Activated CD8-positive, alpha-beta memory T cell treated with anti-CD3 and anti-CD28 coated beads for 36 hours (primary cell): ENCODE results near the gene FRMD8. TPM values are rescaled to one million over a fixed set of nuclear protein-coding genes. Genes with fewer than 3 reads are reported as not detected.

ENCODE experiments used
- CTCF ChIA-PET: fragments of 350-600 bp; sonication (Branson Sonifier 250); formaldehyde crosslinking; loops from one replicate; lab custom pipeline; 2021; ENCODE audit warnings: antibody characterized with exemption; lab: Charles Lee
- POLR2A ChIA-PET: fragments of 350-600 bp; sonication (Branson Sonifier 250); formaldehyde crosslinking; loops from one replicate; lab custom pipeline; 2021; ENCODE audit warnings: antibody characterized with exemption; lab: Charles Lee
- total RNA-seq, 2 experiments: library from RNA; stranded (reverse); gene quantifications; one replicate each; pipeline ENCODE4 v1.2.3, GENCODE V29; 2021

The FRMD8 gene
- total RNA-seq, 2 experiments from 2014 or later = 39.3 to 44.2 TPM

DNA sequence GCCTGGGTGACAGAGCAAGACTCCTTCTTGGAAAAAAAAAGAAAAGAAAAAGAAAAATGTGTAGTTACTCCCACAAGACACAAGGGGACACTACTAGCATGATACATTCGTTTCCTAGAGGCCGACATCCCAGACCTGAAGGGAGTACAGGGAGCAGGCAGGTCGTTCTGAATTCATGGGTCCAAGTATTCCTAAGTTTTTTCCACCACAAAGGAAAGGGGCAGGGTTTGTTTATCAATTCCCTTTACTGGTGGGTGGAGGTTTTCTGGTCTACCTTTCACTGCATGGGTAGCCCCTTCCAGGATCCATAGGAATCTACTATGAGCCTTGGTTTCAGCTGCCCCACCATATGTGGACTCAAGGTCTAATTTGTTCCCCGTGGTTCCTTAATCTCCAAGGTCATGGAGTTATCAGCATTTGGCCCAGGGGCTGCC lies 20.1 kb upstream of the FRMD8 start:
- ChIA-PET CTCF (interaction anchor here (1.1 kb wide), 1 partner anchor 144 kb away, joined by 4 read pairs; no protein-coding TSS in a partner anchor), POLR2A (no interaction called here)

DNA sequence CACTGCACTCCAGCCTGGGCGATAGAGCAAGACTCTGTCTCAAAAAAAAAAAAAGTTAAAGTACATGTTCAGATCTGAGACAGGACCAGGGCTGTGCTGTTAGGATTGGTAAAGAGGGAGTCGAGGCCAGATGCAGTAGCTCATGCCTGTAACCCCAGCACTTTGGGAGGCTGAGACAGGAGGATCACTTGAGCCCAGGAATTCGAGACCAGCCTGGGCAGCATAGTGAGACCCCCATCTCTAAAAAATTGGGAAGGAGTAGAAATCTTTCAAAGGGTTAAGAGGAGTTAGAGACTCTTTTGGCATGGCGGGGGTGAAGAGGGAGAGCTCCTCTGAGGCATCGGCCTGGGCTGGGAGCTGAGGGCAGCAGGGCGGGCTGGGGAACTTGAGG lies 15.8 kb upstream of the FRMD8 start:
- POLR2A ChIA-PET = no interaction called here
- CTCF ChIA-PET = interaction anchor here (0.6 to 0.9 kb wide), 2 partner anchors 46 to 125 kb away, joined by 3 to 5 read pairs; no protein-coding TSS in a partner anchor

DNA sequence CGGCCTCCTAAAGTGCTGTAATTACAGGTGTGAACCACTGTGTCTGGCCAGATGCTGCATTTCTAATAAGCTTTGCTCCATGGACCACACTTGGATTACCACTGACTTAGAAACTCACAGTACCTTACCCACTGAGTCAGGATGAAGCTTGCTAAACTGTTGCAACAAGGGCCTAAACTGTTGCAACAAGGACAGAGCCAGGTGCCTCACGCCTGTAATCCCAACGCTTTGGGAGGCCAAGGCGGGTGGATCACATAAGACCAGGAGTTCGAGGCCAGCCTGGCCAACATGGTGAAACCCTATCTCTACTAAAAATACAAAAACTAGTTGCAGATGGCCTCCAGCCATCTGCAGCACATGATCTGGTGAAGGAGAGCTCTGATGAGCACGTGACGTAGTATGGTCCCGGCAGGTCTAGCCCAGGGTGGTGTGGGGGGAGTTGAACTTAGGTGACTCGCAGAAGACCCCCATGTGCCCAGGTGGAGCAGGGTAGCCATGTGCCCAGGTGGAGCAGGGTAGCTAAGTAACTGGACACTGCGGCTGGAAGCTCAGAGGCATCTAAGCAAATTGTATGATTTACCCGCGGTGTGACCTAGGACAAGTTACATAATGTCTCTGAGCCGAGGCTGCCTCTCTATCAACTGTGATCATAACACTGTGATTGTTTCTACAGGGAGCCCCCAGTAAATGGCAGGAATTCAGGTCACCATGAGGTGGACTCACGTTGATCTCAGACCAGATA lies 12.4 kb upstream of the FRMD8 start:
- ChIA-PET POLR2A (no interaction called here), CTCF (interaction anchor here (0.8 to 0.9 kb wide), 3 partner anchors 9 to 24 kb away, joined by 3 to 4 read pairs (median 3); no protein-coding TSS in a partner anchor)

DNA sequence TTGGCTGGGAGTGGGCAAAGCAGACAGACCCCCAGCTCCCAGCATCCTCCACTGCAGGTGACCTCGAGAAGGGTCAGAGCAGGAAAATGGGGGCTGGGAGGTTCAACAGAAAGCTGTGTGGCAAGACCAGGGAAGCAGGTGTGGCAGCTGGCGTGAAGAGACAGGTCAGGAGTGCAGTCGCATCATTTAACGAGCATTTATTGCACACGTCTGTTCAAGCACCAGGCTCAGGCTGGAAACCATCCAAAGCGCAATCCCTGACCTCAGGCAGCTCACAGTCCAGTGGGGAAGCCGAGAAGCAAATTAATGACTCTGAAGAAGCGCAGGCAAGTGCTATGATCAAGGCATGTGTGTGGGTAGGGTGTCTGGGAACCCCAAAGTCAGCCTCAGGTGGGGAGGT lies 11.4 kb upstream of the FRMD8 start:
- CTCF ChIA-PET = interaction anchor here (0.9 kb wide), 1 partner anchor 25 kb away, joined by 3 read pairs; no protein-coding TSS in a partner anchor
- POLR2A ChIA-PET = no interaction called here

DNA sequence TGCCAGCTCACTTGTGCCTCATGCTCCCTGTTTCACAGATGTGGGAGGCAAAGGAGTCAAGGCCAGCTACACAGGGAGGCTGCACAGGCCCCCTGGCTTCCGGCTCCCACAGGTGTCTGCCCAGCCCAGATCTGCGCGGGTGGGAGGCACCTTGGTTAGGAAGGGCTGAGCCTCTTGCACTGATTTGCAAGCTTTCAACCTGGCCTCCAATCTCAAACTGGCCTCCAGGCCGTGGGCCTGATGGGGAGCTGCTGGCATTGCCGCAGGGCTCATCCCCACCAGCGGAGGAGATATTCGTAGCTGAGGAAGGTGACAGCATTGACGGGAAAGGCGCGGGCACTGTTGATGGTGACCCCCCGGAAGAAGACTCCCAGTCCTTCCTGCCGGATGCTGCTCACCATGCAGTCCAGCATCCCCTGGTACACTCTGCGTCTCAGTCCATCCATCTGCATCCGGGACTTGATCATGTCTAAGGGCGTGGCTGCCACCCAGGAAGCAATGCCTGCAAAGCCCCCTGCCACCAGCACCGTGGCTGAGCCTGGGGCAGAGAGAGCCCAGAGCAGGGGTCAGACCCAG lies 10.2 kb upstream of the FRMD8 start:
- POLR2A ChIA-PET = interaction anchor here (0.6 kb wide), 1 partner anchor 104 kb away, joined by 3 read pairs; no protein-coding TSS in a partner anchor
- CTCF ChIA-PET = no interaction called here

DNA sequence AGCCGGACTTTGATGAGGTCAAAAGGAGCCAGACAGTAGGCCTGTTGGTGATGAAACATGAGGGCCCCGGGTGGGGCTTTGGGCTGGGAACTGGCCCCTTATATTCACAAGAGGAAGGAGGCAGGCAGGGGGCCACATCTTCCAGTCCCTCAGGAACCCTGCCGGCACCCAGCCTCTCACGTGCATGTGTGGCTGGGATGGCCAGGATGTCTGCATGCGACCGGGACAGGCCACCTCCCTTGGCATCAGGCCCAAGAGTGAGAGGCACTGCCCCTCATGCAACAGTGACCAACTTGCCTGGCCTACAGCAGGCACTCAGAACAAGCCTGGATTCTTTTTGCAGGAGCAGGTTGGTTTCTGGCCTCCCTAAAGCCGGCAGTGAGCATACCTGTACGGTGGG lies 9.4 kb upstream of the FRMD8 start:
- ChIA-PET POLR2A (no interaction called here), CTCF (no interaction called here)

DNA sequence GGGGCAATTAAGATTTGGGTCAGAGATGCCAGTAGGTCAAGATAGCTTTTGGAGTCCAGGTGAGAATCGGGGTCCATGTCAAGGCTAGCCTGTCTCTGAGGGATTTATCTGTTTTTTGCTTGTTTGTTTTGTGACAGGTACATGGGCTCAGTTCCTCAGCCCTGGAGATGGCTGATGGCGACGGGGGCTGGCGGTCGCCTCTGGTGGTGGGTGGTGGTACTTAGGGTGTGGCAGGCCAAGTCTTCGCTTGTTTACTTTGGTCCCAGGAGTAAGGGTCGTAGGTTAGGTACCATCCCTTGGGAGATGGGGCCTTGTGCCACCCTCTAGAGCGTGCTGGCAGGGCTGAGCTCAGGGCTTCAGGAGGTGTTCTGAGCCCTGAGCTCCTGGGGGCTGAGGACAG lies 8.7 kb upstream of the FRMD8 start:
- CTCF ChIA-PET = interaction anchor here (0.9 to 1.6 kb wide), 4 partner anchors 9 to 153 kb away, joined by 3 to 6 read pairs (median 3); no protein-coding TSS in a partner anchor
- POLR2A ChIA-PET = interaction anchor here (1.0 kb wide), 1 partner anchor 38 kb away, joined by 3 read pairs; no protein-coding TSS in a partner anchor

DNA sequence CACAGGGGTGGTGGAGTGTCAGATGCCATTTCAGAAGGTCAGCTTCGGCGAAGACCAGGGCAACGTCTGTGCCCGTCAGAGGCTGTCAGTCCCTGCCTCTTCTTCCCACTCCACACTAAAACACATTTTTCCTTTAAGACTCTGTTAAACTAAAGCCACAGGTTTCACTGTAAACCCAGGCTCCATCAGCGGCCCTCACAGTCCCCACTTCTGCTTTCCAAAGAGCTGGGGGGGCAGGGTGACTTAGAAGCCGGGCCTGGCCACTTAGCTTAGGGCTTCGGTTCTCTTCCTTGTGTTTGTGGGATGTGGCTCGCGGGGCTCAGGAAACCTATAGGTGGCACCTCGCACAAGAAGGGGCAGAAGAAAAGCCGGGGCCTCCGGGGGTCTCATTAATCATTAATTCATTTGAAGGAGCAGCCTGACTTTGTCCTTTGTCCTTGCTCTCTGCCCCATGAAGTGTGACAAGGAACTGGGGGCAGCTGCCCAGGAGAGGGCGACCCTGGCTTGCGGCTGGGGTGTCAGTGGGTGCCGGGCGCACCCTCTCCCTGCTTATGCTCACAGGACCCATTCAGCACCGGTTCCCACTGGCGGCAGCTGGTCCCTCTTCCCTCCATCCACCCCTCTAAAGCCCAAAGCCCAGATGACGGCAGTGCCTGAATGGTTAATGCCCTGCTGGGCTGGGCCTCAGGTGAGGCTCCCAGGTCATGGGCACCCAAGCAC lies 8.1 kb upstream of the FRMD8 start:
- CTCF ChIA-PET = interaction anchor here (0.9 to 1.6 kb wide), 4 partner anchors 10 to 153 kb away, joined by 3 to 6 read pairs (median 3); no protein-coding TSS in a partner anchor
- POLR2A ChIA-PET = interaction anchor here (1.0 kb wide), 1 partner anchor 37 kb away, joined by 3 read pairs; no protein-coding TSS in a partner anchor

DNA sequence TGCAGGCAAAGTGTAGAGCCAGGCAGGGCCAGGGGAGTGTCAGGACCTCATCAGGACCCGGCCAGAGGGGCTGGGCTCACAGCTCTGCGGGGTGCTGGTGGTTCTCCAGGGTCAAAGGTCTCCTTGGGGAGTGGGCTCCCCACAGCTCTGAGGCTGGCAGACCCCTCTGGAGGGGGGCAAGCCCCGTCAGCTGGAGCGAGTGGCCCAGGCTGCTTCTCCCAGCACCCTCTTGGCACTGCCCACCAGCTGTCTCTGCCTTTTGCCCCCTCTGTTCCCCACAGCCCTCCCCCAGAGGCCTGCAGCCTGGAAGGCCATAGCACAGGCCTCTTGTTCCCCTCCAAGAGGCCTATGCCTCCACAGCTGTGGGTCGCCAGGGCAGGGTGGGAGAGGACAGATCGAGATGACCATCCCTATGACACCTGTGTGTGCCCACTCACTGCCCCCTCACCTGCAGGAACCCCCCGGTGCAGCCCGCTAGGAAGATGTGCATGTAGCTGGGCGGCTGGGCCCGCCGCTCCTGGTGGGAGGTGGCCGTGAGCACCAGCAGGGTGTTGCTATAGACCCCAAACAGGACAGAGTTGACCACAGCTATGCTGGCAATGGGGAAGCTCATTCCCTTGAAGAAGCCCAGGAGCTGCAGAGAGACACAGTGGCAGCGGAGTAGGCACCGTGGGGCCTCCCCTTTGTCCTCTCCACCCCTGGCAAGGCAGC lies 7.4 kb upstream of the FRMD8 start:
- ChIA-PET CTCF (interaction anchor here (1.3 to 1.6 kb wide), 3 partner anchors 49 to 154 kb away, joined by 3 to 6 read pairs (median 3); no protein-coding TSS in a partner anchor), POLR2A (no interaction called here)

DNA sequence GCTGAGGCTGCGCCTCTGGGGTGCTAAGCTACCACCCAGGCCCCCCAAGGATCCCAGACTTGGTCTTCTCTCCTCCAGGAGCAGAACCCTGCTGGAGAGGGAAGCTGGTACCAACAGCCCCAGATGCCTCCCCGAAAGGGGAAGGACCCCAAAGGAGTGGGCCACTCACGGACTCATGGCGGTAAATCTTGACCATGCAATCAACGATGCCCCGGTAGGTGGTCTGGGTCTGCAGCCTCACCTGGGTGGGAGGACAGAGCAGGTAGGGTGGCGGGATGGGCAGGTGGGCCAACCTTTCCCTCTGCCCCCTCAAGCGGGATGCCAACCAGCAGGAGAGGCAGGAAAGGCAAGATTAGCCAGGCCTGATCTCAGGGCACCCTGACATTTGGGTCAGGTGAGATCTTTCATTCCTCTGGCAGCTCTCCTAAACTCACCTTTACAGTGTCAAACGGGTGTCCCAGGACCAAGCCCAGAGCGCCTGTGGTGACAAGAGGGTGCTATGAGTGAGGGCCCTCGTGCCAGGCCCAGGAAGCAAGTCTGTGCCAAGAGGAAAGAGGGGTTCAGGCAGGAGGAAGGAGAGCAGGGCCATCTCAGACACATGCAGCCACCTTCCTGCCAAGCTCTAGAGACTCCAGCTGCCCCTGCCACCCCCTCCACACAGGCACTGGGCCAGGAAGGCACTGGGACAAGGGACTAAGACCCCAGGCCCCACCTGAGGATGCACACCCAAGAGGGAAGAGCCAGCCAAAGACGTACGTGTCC lies 6.6 kb upstream of the FRMD8 start:
- ChIA-PET POLR2A (no interaction called here), CTCF (no interaction called here)

DNA sequence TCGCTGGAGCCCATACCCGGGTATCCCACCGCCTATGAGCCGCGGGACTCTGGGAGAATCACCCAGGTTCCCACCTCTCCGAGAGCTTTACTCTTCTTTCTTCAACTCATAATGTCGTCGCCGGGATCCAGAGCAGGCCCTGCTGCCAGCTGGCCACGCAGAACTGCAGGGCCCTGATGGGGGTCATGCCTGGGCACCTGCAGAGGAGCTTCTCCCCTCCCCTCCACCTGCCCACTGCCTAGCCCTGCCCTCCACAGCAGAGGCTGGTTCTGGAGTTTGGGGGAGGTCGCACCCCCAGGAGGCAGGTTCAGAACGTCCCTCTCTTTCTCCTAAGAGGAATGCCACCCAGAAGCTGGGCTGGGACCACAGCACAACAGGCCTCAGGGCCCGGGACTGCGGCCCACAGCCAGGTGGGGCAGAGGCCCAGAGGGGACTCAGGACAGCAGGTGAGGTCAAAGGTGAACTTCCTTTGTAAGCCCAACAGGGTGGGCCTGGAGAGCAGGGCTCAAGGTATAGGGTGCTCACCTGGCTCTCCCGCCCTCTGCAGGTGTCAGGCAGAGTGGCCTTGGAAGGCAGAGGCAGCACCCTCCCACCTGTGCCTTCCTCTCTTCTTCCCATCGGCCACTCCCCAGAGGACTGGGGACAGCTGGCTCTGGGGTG lies 5.8 kb upstream of the FRMD8 start:
- POLR2A ChIA-PET = no interaction called here

DNA sequence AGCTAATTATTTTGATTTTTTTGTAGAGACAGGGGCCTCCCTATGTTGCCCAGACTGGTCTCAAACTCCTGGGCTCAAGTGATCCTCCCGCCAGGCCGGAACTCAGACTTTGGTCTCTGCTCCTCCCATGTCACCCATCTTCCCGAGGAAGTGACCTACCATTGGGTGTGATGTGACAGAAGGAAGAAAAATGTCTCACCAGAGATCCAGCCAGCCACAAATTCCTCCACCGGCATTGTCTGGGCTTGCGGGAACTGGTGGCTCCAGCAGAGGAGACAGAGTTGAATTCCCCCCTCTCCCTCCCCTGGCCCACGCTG lies 4.8 kb upstream of the FRMD8 start:
- ChIA-PET POLR2A (interaction anchor here (0.5 to 4.4 kb wide), 14 partner anchors 35 to 328 kb away, joined by 3 to 42 read pairs (median 4); partner anchors contain the start of genes DPF2, MALAT1 and NEAT1), CTCF (interaction anchor here (0.8 to 2.1 kb wide), 9 partner anchors 10 to 127 kb away, joined by 3 to 11 read pairs (median 3); no protein-coding TSS in a partner anchor)

More for the DNA sequence above, 5.8 kb upstream of the FRMD8 start:
- CTCF ChIA-PET = interaction anchor here (1.7 to 2.1 kb wide), 2 partner anchors 35 to 39 kb away, joined by 6 to 11 read pairs; no protein-coding TSS in a partner anchor

DNA sequence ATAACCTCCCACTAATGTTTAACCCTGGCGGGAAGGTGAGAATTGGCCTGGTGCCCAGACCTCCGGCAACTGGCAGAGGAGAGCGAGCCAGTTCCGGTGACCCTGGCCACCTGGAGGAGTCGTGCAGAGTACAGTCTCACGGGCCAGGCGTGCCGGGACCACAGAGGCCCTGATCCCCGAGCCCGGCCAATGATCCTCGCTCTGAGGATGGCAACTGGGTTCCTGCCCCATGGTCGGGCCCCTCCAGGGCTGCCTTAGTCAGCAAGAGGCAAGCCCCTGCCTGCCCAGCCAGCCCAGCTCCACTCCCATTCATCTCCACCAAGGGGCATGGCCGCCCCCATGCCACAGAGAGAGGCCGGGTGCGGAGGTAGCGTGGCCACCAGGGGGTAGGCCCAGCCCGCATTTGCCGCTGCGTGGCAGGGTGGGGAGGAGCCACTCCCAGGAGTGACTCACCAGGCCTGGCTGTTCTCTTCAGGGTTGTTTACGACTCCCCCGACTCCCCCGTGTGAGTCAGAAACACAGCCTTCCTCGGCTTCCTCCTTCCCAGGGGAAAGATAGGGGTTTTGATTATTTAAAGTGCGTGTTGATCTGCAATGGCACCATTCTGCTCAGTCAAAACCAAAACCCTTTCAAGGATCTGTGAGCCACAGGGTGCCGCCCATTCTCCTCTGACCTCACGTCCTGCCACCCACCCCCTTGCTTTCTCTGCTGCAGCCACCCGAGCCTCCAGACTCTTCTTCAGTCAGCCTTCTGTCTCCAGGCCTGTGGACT lies 4.2 kb upstream of the FRMD8 start, which contains the start of gene SLC25A45:
TSS of gene SLC25A45 (minus strand) at position 614 of the 771 bp plus-strand sequence. CDS start 695 bp downstream, outside the sequence.
- CTCF ChIA-PET = interaction anchor here (0.8 to 2.1 kb wide), 9 partner anchors 9 to 127 kb away, joined by 3 to 11 read pairs (median 3); no protein-coding TSS in a partner anchor
- POLR2A ChIA-PET = interaction anchor here (0.5 to 4.4 kb wide), 16 partner anchors 15 to 329 kb away, joined by 3 to 42 read pairs (median 6); partner anchors contain the start of genes DPF2, MALAT1 and NEAT1

DNA sequence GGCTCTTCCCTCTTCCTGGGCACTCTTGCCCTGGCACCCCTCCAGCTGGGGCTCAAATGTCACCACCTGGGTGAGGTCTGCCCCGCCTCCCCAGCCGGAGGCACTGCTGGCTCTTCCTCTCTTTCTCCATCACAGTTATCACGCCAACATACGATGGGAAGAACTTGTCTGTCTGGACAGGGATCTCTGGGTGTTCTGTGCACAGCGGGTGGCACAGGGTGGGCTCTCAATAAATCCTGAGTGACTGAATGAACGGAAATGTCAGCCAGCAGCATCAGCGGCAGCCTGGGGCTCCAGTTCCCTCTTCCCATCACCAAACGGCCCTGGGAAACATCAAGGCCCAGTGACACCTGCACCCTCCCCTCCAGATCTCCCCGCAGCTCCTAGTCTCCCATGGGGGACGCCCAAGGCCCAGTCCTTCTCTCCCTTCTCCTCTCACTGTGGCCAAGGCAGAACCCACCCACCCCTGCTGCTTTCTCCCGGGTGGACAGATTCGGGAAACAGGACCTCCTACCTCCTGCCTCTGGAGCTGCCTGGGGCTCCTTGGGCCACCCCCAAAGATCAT lies 3.6 kb upstream of the FRMD8 start:
- CTCF ChIA-PET = interaction anchor here (1.0 to 2.1 kb wide), 6 partner anchors 24 to 114 kb away, joined by 3 to 11 read pairs (median 4); no protein-coding TSS in a partner anchor

DNA sequence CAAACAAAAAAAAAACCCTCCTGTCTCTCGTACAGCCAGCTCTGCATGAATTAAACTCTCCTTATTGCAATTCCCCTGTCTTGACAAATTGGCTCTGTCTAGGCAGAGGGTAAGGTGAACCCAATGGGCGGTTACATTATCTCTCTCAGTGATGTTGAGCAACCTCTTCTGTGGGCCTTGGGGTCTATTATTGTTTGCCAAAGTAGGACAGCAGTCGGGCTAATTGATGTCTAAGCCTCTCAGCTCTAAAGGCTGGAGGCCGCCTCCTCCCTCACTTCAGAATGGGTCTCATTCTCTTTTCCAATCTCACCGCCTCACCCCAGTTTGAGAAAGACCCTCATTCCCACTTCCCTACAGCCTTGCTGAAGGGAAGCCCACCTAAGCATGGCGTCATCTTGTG lies 2.7 kb upstream of the FRMD8 start:
- POLR2A ChIA-PET = interaction anchor here (0.6 to 4.4 kb wide), 9 partner anchors 13 to 123 kb away, joined by 3 to 42 read pairs (median 9); partner anchors contain the start of genes MALAT1 and NEAT1
- CTCF ChIA-PET = interaction anchor here (1.3 to 1.7 kb wide), 2 partner anchors 32 to 54 kb away, joined by 3 to 6 read pairs; no protein-coding TSS in a partner anchor

More for the DNA sequence above, 3.6 kb upstream of the FRMD8 start:
- POLR2A ChIA-PET = interaction anchor here (1.0 to 4.4 kb wide), 10 partner anchors 14 to 128 kb away, joined by 3 to 42 read pairs (median 8); partner anchors contain the start of genes MALAT1 and NEAT1
